HepG2 (cell line): ENCODE results near the gene NHERF2. TPM values are rescaled to one million over a fixed set of nuclear protein-coding genes. Genes with fewer than 3 reads are reported as not detected.

Experiments used
- ARID4A ChIP-seq: sonication (generic); formaldehyde crosslinking; IDR thresholded peaks from 2 replicates; pipeline ENCODE4 v1.5.0; 2020; ENCODE audit warnings: mild to moderate bottlenecking, missing genetic modification reagents, borderline replicate concordance
- ASH2L ChIP-seq: fragments of 300-600, 200-600 bp; sonication (generic); IDR thresholded peaks from 2 replicates; pipeline ENCODE4 v1.7.0; 2017; ENCODE audit warnings: low read depth, mild to moderate bottlenecking, moderate library complexity, mixed read lengths, low read length; ENCODE audit not compliant: insufficient read length
- CENPBD1 ChIP-seq: sonication (generic); formaldehyde crosslinking; IDR thresholded peaks from 2 replicates; pipeline ENCODE4 v1.8.0; 2022; ENCODE audit warnings: missing genetic modification reagents, low read depth, mild to moderate bottlenecking, borderline replicate concordance
- CSRNP1 ChIP-seq: sonication (generic); formaldehyde crosslinking; IDR thresholded peaks from 2 replicates; pipeline ENCODE4 v1.8.1; 2023; ENCODE audit warnings: mild to moderate bottlenecking, missing genetic modification reagents
- FIP1L1 ChIP-seq: fragments of 200-400 bp; formaldehyde crosslinking; IDR thresholded peaks from 2 replicates; pipeline ENCODE4 v1.6.1; 2018; ENCODE audit warnings: low read depth, mild to moderate bottlenecking, low read length, moderate library complexity, borderline replicate concordance; ENCODE audit not compliant: insufficient read depth
- FOXK1 ChIP-seq: sonication (generic); formaldehyde crosslinking; IDR thresholded peaks from 2 replicates; pipeline ENCODE4 v1.4.0; 2020; ENCODE audit warnings: low read depth, missing genetic modification reagents, borderline replicate concordance
- RBM39 ChIP-seq: fragments of 200-400 bp; formaldehyde crosslinking; IDR thresholded peaks from one replicate; pipeline ENCODE4 v1.6.1; 2018; ENCODE audit warnings: antibody characterized with exemption, mild to moderate bottlenecking, low read depth, low read length; ENCODE audit not compliant: poor library complexity, severe bottlenecking
- TBP ChIP-seq: sonication (generic); formaldehyde crosslinking; IDR thresholded peaks from 2 replicates; pipeline ENCODE4 v1.5.0; 2020; ENCODE audit warnings: missing genetic modification reagents
- TBX2 ChIP-seq: sonication (generic); formaldehyde crosslinking; IDR thresholded peaks from 2 replicates; pipeline ENCODE4 v1.5.0; 2020; ENCODE audit warnings: missing genetic modification reagents, mild to moderate bottlenecking, borderline replicate concordance
- ZNF30 ChIP-seq: sonication (generic); formaldehyde crosslinking; IDR thresholded peaks from 2 replicates; pipeline ENCODE4 v1.5.0; 2020; ENCODE audit warnings: mild to moderate bottlenecking, missing genetic modification reagents
- ZNF670 ChIP-seq: sonication (generic); formaldehyde crosslinking; IDR thresholded peaks from 2 replicates; pipeline ENCODE4 v1.8.0; 2022; ENCODE audit warnings: mild to moderate bottlenecking, missing genetic modification reagents, borderline replicate concordance
- ZNF704 ChIP-seq: sonication (generic); formaldehyde crosslinking; IDR thresholded peaks from 2 replicates; pipeline ENCODE4 v1.8.1; 2023; ENCODE audit warnings: mild to moderate bottlenecking, inconsistent platforms, moderate library complexity, missing genetic modification reagents, borderline replicate concordance
- polyA plus RNA-seq, 8 experiments: library from polyadenylated mRNA; depleted of rRNA in 3 of 8; stranded (reverse) in 7 of 8; unstranded in 1 of 8; fragments of >200 nt; fragmentation: Illumina TruSeq in 4 of 8; extraction: Trizol in 4 of 8; gene quantifications; 2 replicates each; pipeline versions ENCODE4 v1.2.1 to v1.2.3, GENCODE V29; 2011 to 2016; ENCODE audit warnings: low read depth in 4 of 8, missing spikeins in 1 of 8, mixed read lengths in 1 of 8; ENCODE audit not compliant: insufficient read depth in 1 of 8
- total RNA-seq, 5 experiments: library from RNA; depleted of rRNA; stranded (reverse); fragments of >200 nt; fragmentation: Illumina TruSeq; extraction: Trizol; gene quantifications; 2 replicates each; pipeline ENCODE4 v1.2.3, GENCODE V29; 2016; ENCODE audit warnings: low read depth in 1 of 5

NHERF2 gene
- total and polyA plus RNA-seq, 2 of the 13 experiments (the other 11 are each of a cell fraction or from before 2014, with no cell fraction given) = 23.7 to 39.3 TPM

- TF ChIP-seq ARID4A (CRISPR knock-in tag) (peak; percentile 93), TBP (CRISPR knock-in tag) (no peak), ZNF704 (CRISPR knock-in tag) (no peak), CSRNP1 (CRISPR knock-in tag) (peak; percentile 10; the same call in 1 of the 2 replicates), ASH2L (no peak), FIP1L1 (peak; percentile 82; the same call in 1 of the 2 replicates), RBM39 (no peak), TBX2 (CRISPR knock-in tag) (peak; percentile 86), ZNF30 (no peak), ZNF670 (CRISPR knock-in tag) (peak; percentile 82; the same call in 1 of the 2 replicates), CENPBD1 (no peak; the same call in 1 of the 2 replicates), FOXK1 (CRISPR knock-in tag) (peak; percentile 11; the same call in 1 of the 2 replicates)
Observed at GRCh38 chr16:1983544-1984346, 43.0 kb upstream of the NHERF2 start, which contains the start of gene GFER (continued).
